NCI-H526 (cell line): ENCODE measurements around the gene ENO3.
A peak's percentile ranks its signal among the peaks of the same experiment; 100 is the strongest.

Experiments
- DNase-seq, 2 experiments: peaks; one replicate each; lab custom pipeline; 2025; lab: John Stamatoyannopoulos, UW

The ENO3 gene

GRCh38 chr17:4973256-4974114 is 22.6 kb downstream of the ENO3 start:
- DNase-seq, result no peak

DNA sequence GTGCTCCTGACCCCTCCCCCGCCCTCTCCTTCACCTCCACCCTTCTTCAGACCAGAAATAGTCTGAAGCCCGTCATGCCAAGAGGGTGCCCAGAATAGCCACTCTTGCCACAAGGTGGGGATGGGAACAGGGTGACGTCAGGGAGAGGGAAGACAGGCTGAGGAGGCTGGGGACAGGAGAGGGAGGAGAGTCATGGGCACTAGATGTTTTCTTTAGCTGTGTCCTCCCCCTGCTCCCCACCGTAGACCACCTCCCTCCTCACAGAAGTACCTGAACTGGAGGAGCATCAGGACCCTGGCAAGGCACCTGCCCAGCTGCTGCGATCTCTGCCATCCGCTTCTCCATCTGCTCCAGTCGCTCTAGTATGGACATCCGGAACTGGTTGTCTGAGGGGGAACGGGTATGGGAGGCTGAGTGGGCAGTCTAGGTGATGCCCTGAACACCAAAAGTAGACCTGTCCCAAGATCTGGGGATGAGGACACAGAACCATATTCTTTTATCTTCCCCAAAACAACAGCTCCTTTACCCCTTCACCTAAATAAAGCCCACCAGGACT is 23.3 kb downstream of the ENO3 start:
- DNase-seq, result no peak

- no peak for DNase-seq
Measured at GRCh38 chr17:4978726-4979125, 27.8 kb downstream of the ENO3 start.

DNA sequence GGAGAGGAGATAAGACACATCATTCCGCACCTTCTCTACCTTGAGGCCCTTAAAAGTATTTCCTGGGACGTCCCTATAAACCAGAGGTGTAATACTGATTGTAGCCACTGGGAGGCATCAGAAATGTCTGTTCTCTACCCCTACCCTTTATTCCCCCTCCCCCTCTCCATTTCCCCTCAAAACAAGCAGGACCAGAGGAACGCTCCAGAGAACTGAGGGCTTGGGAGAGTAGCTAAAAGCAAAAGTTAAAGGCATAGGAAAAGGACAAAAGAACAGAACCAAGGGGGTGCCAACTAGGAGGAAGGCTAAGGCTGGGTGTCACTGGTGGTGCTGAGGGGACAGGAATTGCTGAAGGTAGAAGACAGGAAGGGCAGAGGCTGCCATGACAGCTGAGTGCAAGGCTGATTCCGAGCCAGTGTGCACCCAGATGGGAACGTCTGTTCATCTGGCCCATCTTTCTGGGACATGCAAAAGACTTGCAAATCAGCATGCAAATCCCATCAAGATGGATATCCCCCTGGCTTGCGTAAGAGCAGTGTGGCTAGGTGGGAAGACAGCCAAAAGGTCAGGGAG is 29.8 kb downstream of the ENO3 start:
- peak; percentile 90 to 92 for DNase-seq

DNA sequence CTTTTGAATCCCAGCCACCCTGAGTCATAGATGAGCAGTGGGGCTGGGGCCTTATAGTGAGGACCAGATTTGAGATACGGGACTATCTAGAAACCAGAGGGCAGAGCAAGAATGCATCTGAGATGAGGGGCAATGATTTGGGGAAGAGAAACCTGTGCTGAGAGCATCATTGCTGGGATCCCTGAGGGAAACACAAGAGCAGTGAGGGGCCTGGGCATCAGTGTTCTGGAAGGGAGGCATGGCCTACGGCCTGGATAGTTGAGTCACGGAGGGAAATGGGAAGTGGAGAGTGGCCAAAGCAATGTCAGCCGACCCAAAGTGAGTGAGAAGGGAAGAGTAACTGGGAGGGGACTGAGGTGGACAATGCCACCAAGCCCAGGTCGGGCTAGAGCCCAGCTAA is 31.4 kb downstream of the ENO3 start:
- no peak for DNase-seq

- DNase-seq, result no peak
Measured at GRCh38 chr17:4986403-4986802, 35.5 kb downstream of the ENO3 start.

DNA sequence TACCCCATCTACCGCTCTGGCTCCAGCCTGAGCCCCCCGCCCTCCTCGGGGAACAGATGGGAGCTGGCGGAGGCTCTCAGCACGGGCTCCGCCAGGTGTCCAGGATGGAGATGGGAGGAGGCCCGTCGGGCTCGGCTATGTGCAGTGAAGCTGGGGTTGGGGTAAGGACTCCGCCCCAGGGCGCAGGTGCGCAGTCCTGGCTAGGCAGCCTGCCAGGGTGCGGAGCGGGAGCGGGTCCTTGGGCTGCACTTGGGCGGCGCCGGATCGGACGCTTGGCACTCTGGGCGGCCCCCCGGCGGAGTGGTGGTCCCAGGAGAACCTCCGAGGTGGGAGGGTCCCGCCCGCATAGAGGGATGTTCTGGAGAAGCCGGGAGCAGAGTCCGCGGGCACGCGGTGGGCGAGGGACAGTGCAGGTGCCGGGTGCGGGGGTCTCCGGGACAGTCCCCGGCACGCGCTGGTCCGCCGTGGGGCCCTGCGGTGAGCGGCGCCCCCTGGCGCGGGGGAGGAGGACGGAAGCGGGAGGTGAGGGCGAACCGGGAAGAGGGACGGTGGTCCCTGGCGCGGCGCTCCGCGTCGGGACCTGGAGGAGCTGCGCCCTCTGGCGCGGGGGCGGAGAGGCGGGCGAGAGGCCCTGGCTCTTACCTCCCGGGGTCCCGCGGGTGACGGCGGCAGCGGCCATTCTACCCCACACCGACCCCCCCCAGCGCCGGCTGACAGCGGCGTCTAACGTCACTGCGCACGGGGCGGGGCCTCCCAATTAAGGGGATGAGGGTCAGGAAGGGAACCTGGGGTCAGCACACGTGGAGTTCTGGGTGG is 36.2 kb downstream of the ENO3 start, which contains the start of gene CAMTA2:
CAMTA2 (minus strand) TSS at position 725 of the 816 bp plus-strand sequence. CDS start 1,453 bp downstream, outside the sequence.
- DNase-seq, result peak; percentile 63 to 86

DNA sequence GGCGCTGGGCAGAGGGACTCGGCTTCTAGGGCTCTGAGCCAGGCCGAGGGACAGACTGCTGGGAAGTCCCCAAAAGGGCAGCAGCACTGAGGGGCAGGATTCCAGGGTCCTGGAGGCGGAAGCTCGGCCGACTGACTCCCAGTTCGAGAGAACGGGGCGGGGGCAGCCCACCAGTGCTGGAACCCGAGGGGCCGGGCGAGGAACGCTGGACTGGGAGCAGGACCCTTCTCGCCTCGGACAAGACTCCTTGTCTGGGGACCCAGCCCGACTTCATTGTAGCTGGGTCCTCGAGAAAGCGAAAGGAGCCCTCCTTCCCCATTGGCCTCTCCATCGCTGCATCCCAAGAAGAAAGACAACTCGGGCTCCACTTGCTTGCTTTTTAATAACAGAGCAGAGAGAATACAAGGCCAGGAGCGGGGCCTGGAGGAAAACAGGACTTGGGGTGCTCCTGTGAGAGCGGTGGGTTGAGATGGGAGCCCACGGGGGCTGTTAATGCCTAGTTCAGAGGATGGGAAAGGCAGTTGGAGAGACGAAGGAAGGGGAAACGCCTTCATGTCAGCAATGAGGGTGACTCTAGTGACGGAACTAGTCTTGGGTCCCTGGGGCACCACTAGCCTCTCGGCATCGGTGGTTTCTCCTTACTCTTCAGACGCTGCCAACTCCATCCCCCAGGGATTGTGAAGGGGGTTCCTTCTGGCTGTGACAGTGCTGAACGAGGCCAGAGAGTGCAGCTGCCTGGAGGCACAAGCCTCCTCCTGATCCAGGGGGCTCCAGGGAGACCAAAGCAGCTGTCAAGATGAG is 37.0 kb downstream of the ENO3 start:
- no peak for DNase-seq

DNA sequence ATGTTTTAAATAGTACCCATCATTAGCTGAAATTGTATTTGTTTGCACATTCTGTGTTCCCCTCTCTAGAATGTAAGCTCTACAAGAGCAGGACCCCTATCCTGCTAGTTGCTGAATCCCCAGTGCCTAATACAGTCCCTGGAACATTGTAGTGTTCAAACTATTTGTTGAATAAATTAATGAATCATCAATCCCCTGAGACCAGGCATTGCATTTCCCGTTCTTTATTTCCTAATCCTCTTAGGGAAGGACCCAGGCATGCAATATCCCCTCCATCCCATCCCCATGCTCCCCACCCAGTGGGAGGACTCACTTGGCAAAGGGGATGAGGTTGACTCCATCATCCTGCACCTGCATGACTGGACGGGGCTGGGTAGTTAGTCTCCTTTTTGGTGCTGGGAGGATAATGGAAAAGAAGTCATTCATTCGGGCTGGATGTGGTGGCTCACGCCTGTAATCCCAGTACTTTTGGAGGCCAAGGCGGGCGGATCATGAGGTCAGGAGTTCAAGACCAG is 43.2 kb downstream of the ENO3 start:
- DNase-seq, result no peak

DNA sequence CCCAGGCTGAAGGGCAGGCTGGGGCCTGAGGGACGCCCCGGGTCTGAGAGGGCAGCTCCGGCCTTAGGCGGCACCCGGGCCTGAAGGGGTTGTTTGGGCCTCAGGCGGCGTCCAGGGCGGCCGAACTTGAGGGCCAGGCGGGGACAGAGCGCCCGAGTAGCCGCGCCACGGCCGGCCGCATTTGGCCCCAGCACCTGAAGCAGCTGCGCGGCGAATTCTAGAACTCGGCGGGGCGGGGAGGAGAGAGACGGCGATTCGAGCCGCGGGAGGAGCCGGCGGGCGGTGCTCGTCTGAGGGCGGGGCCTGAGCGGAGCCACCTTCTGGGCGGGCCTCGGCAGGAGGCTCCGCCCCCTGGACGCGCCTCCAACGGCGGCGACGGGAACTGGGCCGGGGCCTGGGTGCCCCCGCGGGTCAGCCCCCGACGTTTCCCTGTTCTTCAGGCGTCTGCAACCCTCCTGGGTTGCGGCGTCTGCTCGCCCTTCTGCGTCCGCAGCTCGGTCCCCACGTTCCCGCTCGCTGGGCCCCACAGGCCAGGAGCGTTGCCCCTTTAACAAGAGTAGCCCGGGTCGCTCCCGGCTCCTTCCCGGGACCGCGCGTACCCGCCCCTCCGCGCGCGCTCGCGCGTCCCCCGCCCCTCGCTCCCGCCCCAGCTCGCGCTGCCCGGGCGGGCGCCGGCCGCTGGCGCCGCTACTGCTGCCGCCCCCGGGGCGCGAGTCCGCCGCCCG is 46.5 kb downstream of the ENO3 start, which contains the start of the genes INCA1 and KIF1C:
INCA1 (minus strand) TSS at position 221 of the 725 bp plus-strand sequence. CDS start 3,085 bp downstream, outside the sequence.
KIF1C (plus strand) TSS at position 649 of the 725 bp plus-strand sequence. CDS start 2,297 bp downstream, outside the sequence.
- peak; percentile 66 to 93 for DNase-seq

DNA sequence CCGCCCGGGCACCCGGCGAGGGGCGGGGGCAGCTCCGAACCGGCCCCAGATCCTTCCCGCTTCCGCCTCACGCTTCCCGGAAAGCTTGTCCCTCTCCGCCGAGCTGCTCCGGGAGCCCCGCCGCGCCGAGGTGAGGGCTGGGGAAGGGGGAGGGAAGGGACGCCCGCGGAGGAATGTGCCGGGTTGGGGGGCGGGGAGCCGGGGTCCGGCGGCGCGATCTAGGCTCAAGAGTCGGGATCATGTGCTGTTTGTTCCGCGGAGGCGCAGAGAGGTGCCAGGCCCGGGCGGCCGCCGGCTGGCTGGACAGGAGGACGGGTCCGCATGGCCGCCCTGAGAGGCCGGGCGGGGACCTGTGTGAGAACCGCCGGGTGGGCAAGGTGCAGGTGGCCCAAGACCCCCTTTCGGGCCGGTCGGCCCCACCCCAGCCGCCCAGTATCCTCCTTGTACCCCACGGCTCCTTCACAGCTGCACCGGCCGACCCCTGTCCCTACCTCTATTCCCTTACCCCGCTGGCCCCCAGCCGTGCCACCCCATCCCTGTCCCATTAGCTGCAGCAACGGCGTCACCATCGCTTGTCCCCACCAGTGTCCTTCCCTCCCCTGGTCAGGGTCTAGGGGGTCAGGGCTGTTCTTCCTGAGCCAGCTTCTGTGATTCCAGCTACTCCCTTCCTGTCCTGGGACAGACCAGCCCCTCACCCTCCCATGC is 47.3 kb downstream of the ENO3 start:
- DNase-seq, result no peak

GRCh38 chr17:4998732-4999429 is 48.0 kb downstream of the ENO3 start:
- DNase-seq, result peak; percentile 20 to 30

- DNase-seq, result no peak
Measured at GRCh38 chr17:4999430-5000093, 48.6 kb downstream of the ENO3 start.

DNA sequence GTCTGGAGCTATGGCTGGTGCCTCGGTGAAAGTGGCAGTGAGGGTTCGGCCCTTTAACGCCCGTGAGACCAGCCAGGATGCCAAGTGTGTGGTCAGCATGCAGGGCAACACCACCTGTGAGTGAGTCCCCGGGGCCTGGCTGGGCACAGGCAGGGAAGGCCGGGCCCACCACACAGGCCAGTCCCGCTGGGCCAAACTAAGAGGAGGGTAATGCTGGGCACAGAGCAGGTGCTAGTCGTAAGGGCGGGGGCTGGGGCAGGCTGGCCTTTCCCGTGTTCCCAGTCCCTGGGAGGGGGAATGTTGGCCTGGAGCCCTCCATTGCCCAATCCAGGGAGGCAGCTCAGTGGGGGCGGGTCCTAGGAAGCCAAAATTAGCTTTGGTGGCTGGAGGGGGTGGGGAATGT is 49.3 kb downstream of the ENO3 start:
- DNase-seq, result no peak

DNA sequence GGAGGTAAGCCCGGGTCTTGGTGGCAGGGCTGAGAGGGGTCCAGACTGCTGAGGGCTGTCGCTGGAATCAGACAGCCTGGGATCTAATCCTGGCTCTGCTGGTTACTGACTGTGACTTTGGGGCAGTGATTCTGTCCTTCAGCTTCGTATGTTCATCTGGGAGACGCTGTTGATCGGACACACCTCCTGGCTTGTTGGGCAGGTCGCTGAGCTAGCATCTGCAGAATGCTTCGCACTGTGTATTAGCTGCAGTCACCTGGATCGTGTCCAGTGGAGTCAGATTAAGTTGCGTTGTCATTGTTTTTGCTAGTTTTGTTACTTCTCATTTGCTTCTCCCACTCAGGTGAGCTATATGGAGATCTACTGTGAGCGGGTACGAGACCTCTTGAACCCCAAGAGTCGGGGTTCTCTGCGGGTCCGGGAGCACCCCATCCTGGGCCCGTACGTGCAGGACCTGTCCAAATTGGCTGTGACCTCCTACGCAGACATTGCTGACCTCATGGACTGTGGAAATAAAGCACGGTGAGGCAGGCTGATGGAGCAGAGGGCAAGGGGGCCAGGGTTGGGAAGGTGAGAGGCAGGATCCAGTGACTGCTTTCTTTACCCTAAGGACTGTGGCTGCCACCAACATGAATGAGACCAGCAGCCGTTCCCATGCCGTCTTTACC is 51.3 kb downstream of the ENO3 start:
- no peak for DNase-seq

GRCh38 chr17:5003214-5003867 is 52.4 kb downstream of the ENO3 start:
- no peak for DNase-seq
